ENCODE data around the gene SULT1E1.

The SULT1E1 gene

DNA sequence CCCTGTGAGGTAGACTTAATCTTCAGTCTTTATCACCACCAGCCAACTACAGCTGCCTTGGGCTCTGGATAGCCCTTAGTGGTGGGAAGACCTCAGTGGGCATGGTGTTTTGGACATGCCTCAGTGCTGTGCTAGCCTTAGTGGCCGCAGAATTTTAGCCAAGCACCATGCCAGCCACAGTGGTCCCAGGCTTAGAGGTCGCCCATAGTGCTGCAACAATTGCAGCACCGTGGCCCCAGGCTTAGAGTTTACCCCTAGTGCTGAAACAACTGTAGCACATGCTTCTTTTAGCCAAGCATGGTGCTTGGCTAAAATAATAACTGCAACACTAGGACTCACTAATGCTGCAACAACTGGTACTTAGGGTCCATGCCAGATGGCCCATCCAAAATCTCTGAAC lies 60.6 kb downstream of the SULT1E1 start:
- TF ChIP-seq CTCF (IDR thresholded peaks at IDR 0.05; ENCODE audit: low read depth, low read length) (no peak), EZH2phosphoT487 (IDR thresholded peaks at IDR 0.05; ENCODE audit: low read depth) (no peak)
- H3K79me2 ChIP-seq (ENCODE audit: low read length) = no peaks in the 10 kb centered on the region
- H3K4me1 ChIP-seq (ENCODE audit: low read length) = no peaks in the 10 kb centered on the region

GRCh38 chr4:69793732-69794131 lies 66.2 kb downstream of the SULT1E1 start:
- no peak overlapping the region for H3K4me2 ChIP-seq (ENCODE audit: low read length)
- no peak overlapping the region for H3K9ac ChIP-seq (ENCODE audit: low read length)
- H3K27me3 ChIP-seq (ENCODE audit: low read depth, low read length) = no peaks in the 10 kb centered on the region
- no peaks in the 10 kb centered on the region for H3K4me1 ChIP-seq (ENCODE audit: low read length)
- no peak overlapping the region for H2AFZ ChIP-seq (ENCODE audit: low read depth, low read length)
- no peak overlapping the region for H3K4me3 ChIP-seq (ENCODE audit: low read length)
- H3K36me3 ChIP-seq (replicated peaks; ENCODE audit: low read depth, low read length) = no peaks in the 10 kb centered on the region
- no peaks in the 10 kb centered on the region for H4K20me1 ChIP-seq (ENCODE audit: insufficient read depth, low read length)
- H3K27ac ChIP-seq (ENCODE audit: low read length) = no peak overlapping the region
- H3K79me2 ChIP-seq (ENCODE audit: low read length) = no peaks in the 10 kb centered on the region
- no peaks in the 10 kb centered on the region for H3K9me3 ChIP-seq (ENCODE audit: insufficient read depth, low read length)
- TF ChIP-seq CTCF (IDR thresholded peaks at IDR 0.05; ENCODE audit: low read depth, low read length) = no peak
- TF ChIP-seq EZH2phosphoT487 (IDR thresholded peaks at IDR 0.05; ENCODE audit: low read depth) = no peak

More for the DNA sequence above, 60.6 kb downstream of the SULT1E1 start:
- no peak overlapping the region for H3K4me3 ChIP-seq (ENCODE audit: low read length)
- H3K27me3 ChIP-seq (ENCODE audit: low read depth, low read length) = no peaks in the 10 kb centered on the region
- H3K9ac ChIP-seq (ENCODE audit: low read length) = no peak overlapping the region
- H4K20me1 ChIP-seq (ENCODE audit: insufficient read depth, low read length) = no peaks in the 10 kb centered on the region
- H2AFZ ChIP-seq (ENCODE audit: low read depth, low read length) = no peak overlapping the region
- H3K9me3 ChIP-seq (ENCODE audit: insufficient read depth, low read length) = no peaks in the 10 kb centered on the region
- H3K27ac ChIP-seq (ENCODE audit: low read length) = no peak overlapping the region
- no peak overlapping the region for H3K4me2 ChIP-seq (ENCODE audit: low read length)
- no peaks in the 10 kb centered on the region for H3K36me3 ChIP-seq (replicated peaks; ENCODE audit: low read depth, low read length)
